ENCODE measurements around the gene OPCML.
A peak's percentile ranks its signal among the peaks of the same experiment; 100 is the strongest.

The OPCML gene

GRCh38 chr11:132941024-132941646, 591.2 kb downstream of the OPCML start:
- Histone ChIP-seq H3K27me3 (ENCODE audit: insufficient read depth, low read length) (peaks cover 11% of the 10 kb centered on the region), H2AFZ (ENCODE audit: low read depth, low read length) (no peak overlapping the region), H3K4me1 (ENCODE audit: insufficient read depth, low read length) (peaks cover 20% of the 10 kb centered on the region), H3K36me3 (ENCODE audit: insufficient read depth, low read length) (no peaks in the 10 kb centered on the region), H3K9me3 (ENCODE audit: low read length) (no peaks in the 10 kb centered on the region), H3K4me3 (ENCODE audit: low read length) (no peak overlapping the region)

- Histone ChIP-seq H3K27me3 (ENCODE audit: insufficient read depth, low read length) (no peaks in the 10 kb centered on the region), H2AFZ (ENCODE audit: low read depth, low read length) (no peak overlapping the region), H3K4me1 (ENCODE audit: insufficient read depth, low read length) (peaks cover 14% of the 10 kb centered on the region), H3K4me3 (ENCODE audit: low read length) (no peak overlapping the region), H3K36me3 (ENCODE audit: insufficient read depth, low read length) (no peaks in the 10 kb centered on the region), H3K9me3 (ENCODE audit: low read length) (no peaks in the 10 kb centered on the region)
Observed at GRCh38 chr11:132937016-132937415, 595.3 kb downstream of the OPCML start.

GRCh38 chr11:132935383-132935782, 596.9 kb downstream of the OPCML start:
- H3K4me3 ChIP-seq (ENCODE audit: low read length), result no peak overlapping the region
- H3K4me1 ChIP-seq (ENCODE audit: insufficient read depth, low read length), result peaks cover 7% of the 10 kb centered on the region
- no peaks in the 10 kb centered on the region for H3K27me3 ChIP-seq (ENCODE audit: insufficient read depth, low read length)
- no peak overlapping the region for H2AFZ ChIP-seq (ENCODE audit: low read depth, low read length)
- H3K9me3 ChIP-seq (ENCODE audit: low read length), result no peaks in the 10 kb centered on the region
- H3K36me3 ChIP-seq (ENCODE audit: insufficient read depth, low read length), result no peaks in the 10 kb centered on the region

- Histone ChIP-seq H2AFZ (ENCODE audit: low read depth, low read length) (no peak overlapping the region), H3K4me1 (ENCODE audit: insufficient read depth, low read length) (peaks cover 7% of the 10 kb centered on the region), H3K9me3 (ENCODE audit: low read length) (peaks cover 2% of the 10 kb centered on the region), H3K36me3 (ENCODE audit: insufficient read depth, low read length) (no peaks in the 10 kb centered on the region), H3K4me3 (ENCODE audit: low read length) (no peak overlapping the region), H3K27me3 (ENCODE audit: insufficient read depth, low read length) (no peaks in the 10 kb centered on the region)
Observed at GRCh38 chr11:132933703-132934102, 598.6 kb downstream of the OPCML start.

- no peaks in the 10 kb centered on the region for H3K36me3 ChIP-seq (ENCODE audit: insufficient read depth, low read length)
- no peak overlapping the region for H2AFZ ChIP-seq (ENCODE audit: low read depth, low read length)
- H3K27me3 ChIP-seq (ENCODE audit: insufficient read depth, low read length), result no peaks in the 10 kb centered on the region
- H3K9me3 ChIP-seq (ENCODE audit: low read length), result peaks cover 2% of the 10 kb centered on the region
- H3K4me3 ChIP-seq (ENCODE audit: low read length), result no peak overlapping the region
- H3K4me1 ChIP-seq (ENCODE audit: insufficient read depth, low read length), result no peaks in the 10 kb centered on the region
Observed at GRCh38 chr11:132925825-132926469, 606.4 kb downstream of the OPCML start.

- Histone ChIP-seq H3K9me3 (ENCODE audit: low read length) (no peaks in the 10 kb centered on the region), H2AFZ (ENCODE audit: low read depth, low read length) (no peak overlapping the region), H3K4me1 (ENCODE audit: insufficient read depth, low read length) (no peaks in the 10 kb centered on the region), H3K27me3 (ENCODE audit: insufficient read depth, low read length) (no peaks in the 10 kb centered on the region), H3K4me3 (ENCODE audit: low read length) (no peak overlapping the region), H3K36me3 (ENCODE audit: insufficient read depth, low read length) (no peaks in the 10 kb centered on the region)
Observed at GRCh38 chr11:132921597-132921996, 610.7 kb downstream of the OPCML start.

- no peaks in the 10 kb centered on the region for H3K36me3 ChIP-seq (ENCODE audit: insufficient read depth, low read length)
- no peak overlapping the region for H2AFZ ChIP-seq (ENCODE audit: low read depth, low read length)
- H3K4me3 ChIP-seq (ENCODE audit: low read length), result no peak overlapping the region
- no peaks in the 10 kb centered on the region for H3K9me3 ChIP-seq (ENCODE audit: low read length)
- no peaks in the 10 kb centered on the region for H3K4me1 ChIP-seq (ENCODE audit: insufficient read depth, low read length)
- no peaks in the 10 kb centered on the region for H3K27me3 ChIP-seq (ENCODE audit: insufficient read depth, low read length)
Observed at GRCh38 chr11:132920451-132921096, 611.7 kb downstream of the OPCML start.

GRCh38 chr11:132914600-132914999, 617.7 kb downstream of the OPCML start:
- Histone ChIP-seq H3K9me3 (ENCODE audit: low read length) (no peaks in the 10 kb centered on the region), H3K36me3 (ENCODE audit: insufficient read depth, low read length) (no peaks in the 10 kb centered on the region), H3K4me3 (ENCODE audit: low read length) (no peak overlapping the region), H2AFZ (ENCODE audit: low read depth, low read length) (no peak overlapping the region), H3K27me3 (ENCODE audit: insufficient read depth, low read length) (no peaks in the 10 kb centered on the region), H3K4me1 (ENCODE audit: insufficient read depth, low read length) (peaks cover 23% of the 10 kb centered on the region)

- Histone ChIP-seq H3K4me3 (ENCODE audit: low read length) (no peak overlapping the region), H3K4me1 (ENCODE audit: insufficient read depth, low read length) (peaks cover 23% of the 10 kb centered on the region), H3K36me3 (ENCODE audit: insufficient read depth, low read length) (no peaks in the 10 kb centered on the region), H3K27me3 (ENCODE audit: insufficient read depth, low read length) (no peaks in the 10 kb centered on the region), H2AFZ (ENCODE audit: low read depth, low read length) (no peak overlapping the region), H3K9me3 (ENCODE audit: low read length) (no peaks in the 10 kb centered on the region)
Observed at GRCh38 chr11:132913886-132914285, 618.4 kb downstream of the OPCML start.

- Histone ChIP-seq H3K36me3 (ENCODE audit: insufficient read depth, low read length) (no peaks in the 10 kb centered on the region), H3K27me3 (ENCODE audit: insufficient read depth, low read length) (no peaks in the 10 kb centered on the region), H3K4me3 (ENCODE audit: low read length) (no peak overlapping the region), H3K4me1 (ENCODE audit: insufficient read depth, low read length) (peaks cover 23% of the 10 kb centered on the region), H3K9me3 (ENCODE audit: low read length) (no peaks in the 10 kb centered on the region), H2AFZ (ENCODE audit: low read depth, low read length) (no peak overlapping the region)
Observed at GRCh38 chr11:132913295-132913694, 619.0 kb downstream of the OPCML start.

GRCh38 chr11:132911186-132911585, 621.1 kb downstream of the OPCML start:
- H2AFZ ChIP-seq (ENCODE audit: low read depth, low read length), result peak overlapping the region; percentile 6
- no peaks in the 10 kb centered on the region for H3K9me3 ChIP-seq (ENCODE audit: low read length)
- no peak overlapping the region for H3K4me3 ChIP-seq (ENCODE audit: low read length)
- H3K4me1 ChIP-seq (ENCODE audit: insufficient read depth, low read length), result peaks cover 23% of the 10 kb centered on the region
- H3K36me3 ChIP-seq (ENCODE audit: insufficient read depth, low read length), result no peaks in the 10 kb centered on the region
- no peaks in the 10 kb centered on the region for H3K27me3 ChIP-seq (ENCODE audit: insufficient read depth, low read length)

GRCh38 chr11:132910011-132910760, 622.1 kb downstream of the OPCML start:
- Histone ChIP-seq H3K27me3 (ENCODE audit: insufficient read depth, low read length) (no peaks in the 10 kb centered on the region), H2AFZ (ENCODE audit: low read depth, low read length) (no peak overlapping the region), H3K4me3 (ENCODE audit: low read length) (no peak overlapping the region), H3K4me1 (ENCODE audit: insufficient read depth, low read length) (peaks cover 23% of the 10 kb centered on the region), H3K36me3 (ENCODE audit: insufficient read depth, low read length) (no peaks in the 10 kb centered on the region), H3K9me3 (ENCODE audit: low read length) (no peaks in the 10 kb centered on the region)

- Histone ChIP-seq H3K4me3 (ENCODE audit: low read length) (no peak overlapping the region), H3K27me3 (ENCODE audit: insufficient read depth, low read length) (no peaks in the 10 kb centered on the region)
Observed at GRCh38 chr11:132909021-132909606, 623.2 kb downstream of the OPCML start.

More at GRCh38 chr11:132909021-132909606, 623.2 kb downstream of the OPCML start:
- Histone ChIP-seq H3K4me1 (ENCODE audit: insufficient read depth, low read length) (peaks cover 20% of the 10 kb centered on the region), H3K9me3 (ENCODE audit: low read length) (no peaks in the 10 kb centered on the region), H2AFZ (ENCODE audit: low read depth, low read length) (no peak overlapping the region), H3K36me3 (ENCODE audit: insufficient read depth, low read length) (no peaks in the 10 kb centered on the region)

Measured in neuron (in vitro differentiated cells).